ENCODE results near the gene CAT.

CAT gene

GRCh38 chr11:34425360-34425759 lies 13.4 kb upstream of the CAT start:
- no peak for DNase-seq (ENCODE audit: low read depth in 3 of 3)

- DNase-seq (ENCODE audit: low read depth in 3 of 3) = no peak
These were observed 12.9 kb upstream of the CAT start for GRCh38 chr11:34425867-34426266.

GRCh38 chr11:34426766-34427185 lies 12.0 kb upstream of the CAT start:
- DNase-seq (ENCODE audit: low read depth in 3 of 3) = no peak

- DNase-seq (ENCODE audit: low read depth in 3 of 3) = no peak
These were observed 11.4 kb upstream of the CAT start for GRCh38 chr11:34427186-34427805.

- no peak for DNase-seq (ENCODE audit: low read depth in 3 of 3)
These were observed 6.8 kb upstream of the CAT start for GRCh38 chr11:34431979-34432378.

- DNase-seq (ENCODE audit: low read depth in 3 of 3) = no peak
These were observed 5.9 kb upstream of the CAT start for GRCh38 chr11:34432822-34433221.

- DNase-seq (ENCODE audit: low read depth in 3 of 3) = no peak
These were observed 4.8 kb upstream of the CAT start for GRCh38 chr11:34433899-34434298.

- DNase-seq (ENCODE audit: low read depth in 3 of 3) = no peak
These were observed 1.3 kb upstream of the CAT start for GRCh38 chr11:34437224-34438125.

GRCh38 chr11:34439610-34440198 lies 970 bp downstream of the CAT start:
- no peak for DNase-seq (ENCODE audit: low read depth in 3 of 3)

GRCh38 chr11:34441814-34442213 lies 3.1 kb downstream of the CAT start:
- DNase-seq (ENCODE audit: low read depth in 3 of 3) = no peak

GRCh38 chr11:34443136-34443535 lies 4.4 kb downstream of the CAT start:
- DNase-seq (ENCODE audit: low read depth in 3 of 3) = no peak

- DNase-seq (ENCODE audit: low read depth in 3 of 3) = no peak
These were observed 5.7 kb downstream of the CAT start for GRCh38 chr11:34444428-34444827.

GRCh38 chr11:34445956-34446355 lies 7.2 kb downstream of the CAT start:
- DNase-seq (ENCODE audit: low read depth in 3 of 3) = no peak

GRCh38 chr11:34446386-34446785 lies 7.7 kb downstream of the CAT start:
- no peak for DNase-seq (ENCODE audit: low read depth in 3 of 3)

GRCh38 chr11:34447044-34447443 lies 8.3 kb downstream of the CAT start:
- no peak for DNase-seq (ENCODE audit: low read depth in 3 of 3)

- DNase-seq (ENCODE audit: low read depth in 3 of 3) = no peak
These were observed 9.7 kb downstream of the CAT start for GRCh38 chr11:34448223-34448994.

- no peak for DNase-seq (ENCODE audit: low read depth in 3 of 3)
These were observed 10.3 kb downstream of the CAT start for GRCh38 chr11:34449013-34449412.

- DNase-seq (ENCODE audit: low read depth in 3 of 3) = no peak
These were observed 12.3 kb downstream of the CAT start for GRCh38 chr11:34451053-34451452.

GRCh38 chr11:34454308-34455032 lies 15.7 kb downstream of the CAT start:
- DNase-seq (ENCODE audit: low read depth in 3 of 3) = no peak

- no peak for DNase-seq (ENCODE audit: low read depth in 3 of 3)
These were observed 18.9 kb downstream of the CAT start for GRCh38 chr11:34457607-34458006.

GRCh38 chr11:34458525-34458924 lies 19.8 kb downstream of the CAT start:
- DNase-seq (ENCODE audit: low read depth in 3 of 3) = no peak

Measured in stimulated activated CD4-positive, alpha-beta T cell treated with anti-CD3 and anti-CD28 coated beads, TNF-alpha, amount 100 ng/mL, for 48 hours (primary cell).